K562 (cell line): ENCODE measurements around the gene ZCCHC3. TPM values are rescaled to one million over a fixed set of nuclear protein-coding genes. Genes with fewer than 3 reads are reported as not detected.

ENCODE experiments used
- ATAC-seq: fragments of 200-7000 bp; cut with Tn5 transposase; 3 replicates; pipeline ENCODE4 v1.9.1; 2020; ENCODE audit warnings: moderate library complexity
- BruUV-seq: library from RNA; stranded (reverse); fragments of 400-500 nt; replicated peaks from 2 replicates; lab custom pipeline; 2021; lab: Mats Ljungman, UMichigan
- CTCF ChIA-PET: fragments of 300-600 bp; formaldehyde crosslinking; extraction: SDS; loops from one replicate; lab custom pipeline; 2021; ENCODE audit warnings: low intra/inter-chr PET ratio; lab: Yijun Ruan, JAX
- POLR2A ChIA-PET: fragments of 300-600, 350-650 bp; sonication (Branson Sonifier 250); formaldehyde crosslinking; extraction: SDS; loops from one replicate; lab custom pipeline; 2021; ENCODE audit warnings: antibody characterized with exemption, inconsistent platforms; lab: Yijun Ruan, JAX
- DNase-seq, 4 experiments: peaks; one replicate each; pipeline versions ENCODE4 v3.0.0 to v3.0.0-alpha.2; 2011 to 2018; ENCODE audit warnings: low spot score in 3 of 4, mixed read lengths in 3 of 4; ENCODE audit errors: extremely low read depth in 1 of 4
- FAIRE-seq: peaks from 2 replicates; lab custom pipeline; 2011; peaks lifted over from hg19 to GRCh38; lab: Jason Lieb, UNC
- H2AFZ ChIP-seq: 2 replicates; pipeline ENCODE4 v1.6.0; 2011; ENCODE audit warnings: low read depth, low read length, control low read depth, inconsistent platforms
- H3K27ac ChIP-seq: fragments of 200-600 bp; 3 replicates; pipeline ENCODE4 v1.8.0; 2011; ENCODE audit warnings: low read depth, mild to moderate bottlenecking, control low read depth, inconsistent platforms, low read length, moderate library complexity, mixed read lengths; ENCODE audit errors: extremely low read depth
- H3K27me3 ChIP-seq, 2 experiments: fragments of 300-600 bp in 1 of 2; 2 replicates in 1 of 2; 3 replicates in 1 of 2; pipeline versions ENCODE4 v1.6.0 to v1.8.0; 2011; ENCODE audit warnings: inconsistent platforms in 2 of 2, low read length in 2 of 2, mild to moderate bottlenecking in 1 of 2, mixed read lengths in 1 of 2, moderate library complexity in 1 of 2; ENCODE audit not compliant: control insufficient read depth in 2 of 2, insufficient read depth in 2 of 2
- H3K36me3 ChIP-seq: fragments of 300-600 bp; 3 replicates; pipeline ENCODE4 v1.8.0; 2011; ENCODE audit warnings: mild to moderate bottlenecking, low read length, inconsistent platforms; ENCODE audit not compliant: control insufficient read depth, insufficient read depth
- H3K4me1 ChIP-seq, 2 experiments: fragments of 200-600 bp in 1 of 2; replicated peaks in 1 of 2; 2 replicates in 1 of 2; 3 replicates in 1 of 2; pipeline versions ENCODE4 v1.5.1 to v1.8.0; 2011; ENCODE audit warnings: inconsistent platforms in 2 of 2, low read length in 2 of 2, mild to moderate bottlenecking in 1 of 2, mixed read lengths in 1 of 2, moderate library complexity in 1 of 2; ENCODE audit not compliant: control insufficient read depth in 2 of 2, insufficient read depth in 2 of 2
- H3K4me2 ChIP-seq: 2 replicates; pipeline ENCODE4 v1.6.1; 2011; ENCODE audit warnings: low read length, control low read depth, inconsistent platforms, mixed read lengths; ENCODE audit not compliant: insufficient read depth
- H3K4me3 ChIP-seq: fragments of 200-600 bp; sonication (generic), shearing (Covaris generic); 2 replicates; pipeline ENCODE4 v1.5.1; 2016; ENCODE audit warnings: control low read depth, inconsistent platforms
- H3K79me2 ChIP-seq: fragments of 200-600 bp; 3 replicates; pipeline ENCODE4 v1.8.0; 2011; ENCODE audit warnings: low read length, inconsistent platforms; ENCODE audit not compliant: control insufficient read depth, insufficient read depth
- H3K9ac ChIP-seq, 2 experiments: 2 replicates each; pipeline versions ENCODE4 v1.6.0 to v1.6.1; 2011; ENCODE audit warnings: low read depth in 2 of 2, low read length in 2 of 2, control low read depth in 1 of 2, inconsistent platforms in 1 of 2, mild to moderate bottlenecking in 1 of 2, mixed read lengths in 1 of 2; ENCODE audit not compliant: insufficient read depth in 1 of 2
- H3K9me1 ChIP-seq: one replicate; pipeline ENCODE4 v1.6.0; 2011; ENCODE audit warnings: inconsistent platforms, mild to moderate bottlenecking, low read length, moderate library complexity; ENCODE audit not compliant: control insufficient read depth, insufficient read depth
- H3K9me3 ChIP-seq: replicated peaks from 2 replicates; pipeline ENCODE4 v1.5.1; 2011; ENCODE audit warnings: low read depth, low read length, inconsistent platforms; ENCODE audit not compliant: control insufficient read depth, insufficient read depth
- H4K20me1 ChIP-seq: replicated peaks from 2 replicates; pipeline ENCODE4 v1.6.1; 2011; ENCODE audit warnings: low read length, inconsistent platforms, mixed read lengths; ENCODE audit not compliant: control insufficient read depth, insufficient read depth
- ESRRA ChIP-seq: fragments of 450-650 bp; IDR thresholded peaks from 2 replicates; pipeline ENCODE4 v1.6.1; 2014; ENCODE audit warnings: low read depth, mild to moderate bottlenecking, moderate library complexity, borderline replicate concordance
- GTF3C2 ChIP-seq: IDR thresholded peaks from 3 replicates; pipeline ENCODE4 v1.6.1; 2011; ENCODE audit warnings: borderline replicate concordance, mild to moderate bottlenecking, moderate library complexity; ENCODE audit not compliant: insufficient read length; ENCODE audit errors: extremely low read depth
- WGBS: fragments of 100-300 bp; shearing (Covaris generic); methylation state at CpG from one replicate; pipeline ENCODE4 v1.1.6; 2016; ENCODE audit warnings: low coverage, mixed read lengths; ENCODE audit not compliant: insufficient coverage; ENCODE audit errors: missing lambda C conversion rate; 5-methylcytosine and 5-hydroxymethylcytosine counted together
- in situ Hi-C: fragments of 300-500 bp; cut with MboI; formaldehyde crosslinking; loops from 4 replicates; pipeline ENCODE4 v1.15.0; 2018; ENCODE audit warnings: inconsistent platforms, mixed read lengths
- intact Hi-C: fragments of 100-400 bp; cut with micrococcal nuclease; formaldehyde crosslinking; loops from 2 replicates; pipeline ENCODE4 v1.14.2; 2022
- polyA plus RNA-seq, 8 experiments: library from polyadenylated mRNA; depleted of rRNA in 4 of 8; stranded (reverse) in 5 of 8; unstranded in 3 of 8; fragments of >200 nt; fragmentation: Nextera tagmentation in 2 of 8; fragmentation: Illumina TruSeq in 1 of 8; extraction: Ambion mirVana in 2 of 8; extraction: Trizol in 1 of 8; gene quantifications; 2 replicates each; pipeline versions ENCODE4 v1.2.1 to v1.2.3, GENCODE V29; 2011 to 2014; ENCODE audit warnings: inconsistent platforms in 1 of 8, missing spikeins in 1 of 8
- total RNA-seq, 7 experiments: library from RNA; depleted of rRNA in 6 of 7; stranded (reverse); fragments of >200 nt in 6 of 7; fragmentation: Illumina TruSeq in 2 of 7; extraction: Trizol in 2 of 7; gene quantifications; 2 replicates each; pipeline versions ENCODE4 v1.2.1 to v1.2.3, GENCODE V29; 2011 to 2021; ENCODE audit warnings: low replicate concordance in 1 of 7
- TF ChIP-seq, protein P1 (sequence below): sonication (generic); formaldehyde crosslinking; IDR thresholded peaks from 2 replicates; pipeline ENCODE4 v1.8.1; 2022; ENCODE audit warnings: missing genetic modification reagents

The ZCCHC3 gene
- total and polyA plus RNA-seq, 9 of the 15 experiments (the other 6 are each of a cell fraction or from before 2014, with no cell fraction given): 2.8 to 23.3 (median 16.5) TPM

- BruUV-seq: no TSS peak
- ChIA-PET POLR2A (interaction anchor here (0.6 kb wide), 1 partner anchor 10 kb away, joined by 3 read pairs; no protein-coding TSS in a partner anchor), CTCF (no interaction called here)
- Histone ChIP-seq H3K4me2 (no peak overlapping the region), H4K20me1 (no peaks in the 10 kb centered on the region), H3K27me3 (no peaks in the 10 kb centered on the region), H3K9ac (no peak overlapping the region), H3K36me3 (peaks cover 50% of the 10 kb centered on the region; the same call in 2 of the 3 replicates), H3K27ac (no peak overlapping the region), H2AFZ (no peak overlapping the region), H3K4me3 (no peak overlapping the region), H3K4me1 (no peaks in the 10 kb centered on the region; a peak in 1 of 5 replicates), H3K79me2 (no peaks in the 10 kb centered on the region), H3K9me3 (no peaks in the 10 kb centered on the region), H3K9me1 (no peaks in the 10 kb centered on the region)
- intact Hi-C loops (no loop called here), in situ Hi-C loops (no loop called here)
- no peak for DNase-seq
- TF ChIP-seq, protein P1, sequence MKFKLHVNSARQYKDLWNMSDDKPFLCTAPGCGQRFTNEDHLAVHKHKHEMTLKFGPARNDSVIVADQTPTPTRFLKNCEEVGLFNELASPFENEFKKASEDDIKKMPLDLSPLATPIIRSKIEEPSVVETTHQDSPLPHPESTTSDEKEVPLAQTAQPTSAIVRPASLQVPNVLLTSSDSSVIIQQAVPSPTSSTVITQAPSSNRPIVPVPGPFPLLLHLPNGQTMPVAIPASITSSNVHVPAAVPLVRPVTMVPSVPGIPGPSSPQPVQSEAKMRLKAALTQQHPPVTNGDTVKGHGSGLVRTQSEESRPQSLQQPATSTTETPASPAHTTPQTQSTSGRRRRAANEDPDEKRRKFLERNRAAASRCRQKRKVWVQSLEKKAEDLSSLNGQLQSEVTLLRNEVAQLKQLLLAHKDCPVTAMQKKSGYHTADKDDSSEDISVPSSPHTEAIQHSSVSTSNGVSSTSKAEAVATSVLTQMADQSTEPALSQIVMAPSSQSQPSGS (CRISPR knock-in tag): no peak
- TF ChIP-seq ESRRA (no peak), GTF3C2 (no peak)
- WGBS: 99% methylated on average over 10 of the region's 88 CpGs
- no peak for ATAC-seq
- no peak for FAIRE-seq
Measured at GRCh38 chr20:278607-279571, 18.5 kb upstream of the ZCCHC3 start.
